Skeletal muscle tissue (tissue), 4 donors: Measurements from ENCODE around the gene STAT5B. TPM values are rescaled to one million over a fixed set of nuclear protein-coding genes. Genes with fewer than 3 reads are reported as not detected.
A peak's percentile ranks its signal among the peaks of the same experiment; 100 is the strongest.

ENCODE experiments used
- H3K27ac ChIP-seq: one replicate; pipeline ENCODE4 v1.7.0; 2013; ENCODE audit warnings: mild to moderate bottlenecking, low read depth, low read length, inconsistent platforms
- H3K27me3 ChIP-seq, 3 donors: one replicate each; pipeline ENCODE4 v1.7.0; 2013; ENCODE audit warnings: low read length in 3 of 3; ENCODE audit not compliant: control insufficient read depth in 3 of 3, insufficient read depth in 3 of 3
- H3K36me3 ChIP-seq, 3 donors: one replicate each; pipeline ENCODE4 v1.7.0; 2013; ENCODE audit warnings: low read length in 3 of 3; ENCODE audit not compliant: control insufficient read depth in 3 of 3, insufficient read depth in 3 of 3
- H3K4me1 ChIP-seq, 3 donors: one replicate each; pipeline ENCODE4 v1.7.0; 2013; ENCODE audit warnings: low read length in 3 of 3, mild to moderate bottlenecking in 3 of 3; ENCODE audit not compliant: control insufficient read depth in 3 of 3, insufficient read depth in 3 of 3
- H3K4me3 ChIP-seq, 3 donors: one replicate each; pipeline ENCODE4 v1.7.0; 2013; ENCODE audit warnings: low read length in 3 of 3
- H3K9ac ChIP-seq, 3 donors: one replicate each; pipeline ENCODE4 v1.7.0; 2013; ENCODE audit warnings: low read length in 3 of 3, mild to moderate bottlenecking in 3 of 3, moderate library complexity in 2 of 3, low read depth in 1 of 3
- H3K9me3 ChIP-seq, 3 donors: one replicate each; pipeline ENCODE4 v1.7.0; 2013; ENCODE audit warnings: low read length in 3 of 3; ENCODE audit not compliant: control insufficient read depth in 3 of 3
- total RNA-seq: library from RNA; depleted of rRNA; stranded (reverse); fragments of >200 nt; gene quantifications from one replicate; pipeline ENCODE4 v1.2.3, GENCODE V29; 2014
- donor health status: Osteomylitis.

STAT5B gene
- total RNA-seq, 1 donor from 2014 or later = 31.3 TPM

DNA sequence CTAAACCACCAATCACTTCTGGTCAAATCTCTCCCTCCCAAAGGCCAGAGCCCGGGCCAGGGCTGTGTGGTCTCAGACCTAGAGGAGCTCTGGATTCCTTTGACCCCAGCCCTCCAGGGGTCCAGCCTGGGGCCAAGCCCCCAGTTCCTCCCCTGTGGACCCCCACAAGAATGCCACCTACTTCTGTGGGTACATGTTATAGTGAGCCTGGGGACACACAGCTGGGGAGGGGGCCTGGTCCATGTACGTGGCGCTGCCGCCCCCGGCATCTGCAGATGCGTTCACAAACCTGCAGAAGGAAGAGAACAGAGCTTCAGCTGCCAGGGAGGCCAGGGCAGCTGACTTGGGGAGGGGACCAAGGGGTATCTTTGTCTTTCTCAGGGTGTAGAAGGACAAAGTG lies 74.0 kb downstream of the STAT5B start:
- no peaks in the 10 kb centered on the region for H3K9me3 ChIP-seq
- H3K9ac ChIP-seq = no peak overlapping the region
- H3K27me3 ChIP-seq = no peaks in the 10 kb centered on the region
- no peak overlapping the region for H3K27ac ChIP-seq
- peaks cover 34 to 63% (median 49%) of the 10 kb centered on the region in 3 donors for H3K36me3 ChIP-seq
- no peak overlapping the region for H3K4me3 ChIP-seq
- H3K4me1 ChIP-seq = peaks cover 0 to 2% (median 0%) of the 10 kb centered on the region in 3 donors

DNA sequence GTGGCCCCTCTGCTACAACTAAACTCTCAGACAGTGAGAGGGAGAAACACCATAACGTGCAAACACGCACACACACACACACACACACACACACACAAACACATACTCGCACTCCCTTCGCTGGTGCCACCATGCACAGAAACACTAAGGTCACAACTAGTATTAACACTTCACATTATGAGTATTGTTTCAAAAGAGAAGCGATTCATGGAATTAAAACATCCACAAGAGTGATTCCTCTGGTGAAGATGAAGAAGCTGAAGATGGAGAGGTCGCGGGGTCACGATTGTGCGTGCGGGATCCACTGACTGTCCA lies 74.8 kb downstream of the STAT5B start:
- Histone ChIP-seq H3K9ac (no peak overlapping the region), H3K4me3 (no peak overlapping the region), H3K36me3 (peaks cover 33 to 58% (median 48%) of the 10 kb centered on the region in 3 donors), H3K4me1 (peaks cover 0 to 2% (median 0%) of the 10 kb centered on the region in 3 donors), H3K27ac (no peak overlapping the region), H3K9me3 (no peaks in the 10 kb centered on the region), H3K27me3 (no peaks in the 10 kb centered on the region)

DNA sequence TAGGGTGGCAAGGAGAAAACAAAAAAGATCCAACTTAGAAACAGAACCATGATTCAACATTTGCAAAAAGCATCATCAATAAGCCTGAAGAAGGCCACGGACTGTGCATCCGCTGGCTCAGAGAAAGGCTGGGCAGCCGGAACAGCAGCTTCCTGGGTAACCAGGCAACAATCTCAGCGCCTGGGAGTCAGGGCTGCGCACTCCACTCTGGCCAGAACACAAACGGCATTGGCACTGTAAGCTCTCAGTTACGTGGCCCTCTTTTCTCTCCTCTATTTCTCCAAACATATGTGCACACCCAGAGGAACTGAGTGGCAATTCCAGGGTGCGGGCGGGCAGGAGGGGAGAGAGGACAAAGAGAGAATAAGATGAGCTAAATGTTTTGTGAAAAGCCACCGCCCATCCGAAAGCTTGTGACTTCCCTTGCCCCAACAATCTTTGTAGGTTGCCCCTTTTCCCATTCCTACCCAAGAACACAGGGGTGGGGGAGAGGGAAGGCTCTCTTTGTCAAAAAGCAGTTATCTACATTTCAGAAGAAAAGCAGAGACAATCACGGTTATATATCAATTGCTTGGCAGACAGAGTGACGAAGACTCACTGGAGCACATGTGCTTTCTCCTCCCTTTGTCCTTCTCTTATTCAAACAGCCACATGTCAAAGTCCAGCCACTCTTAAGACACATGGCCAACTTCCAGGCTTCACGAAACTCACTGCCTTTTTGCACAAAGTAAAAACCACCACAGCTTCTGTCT lies 75.3 kb downstream of the STAT5B start:
- Histone ChIP-seq H3K36me3 (peaks cover 33 to 53% (median 48%) of the 10 kb centered on the region in 3 donors), H3K9ac (no peak overlapping the region), H3K9me3 (no peaks in the 10 kb centered on the region), H3K27me3 (no peaks in the 10 kb centered on the region), H3K4me1 (peaks cover 0 to 2% (median 0%) of the 10 kb centered on the region in 3 donors), H3K4me3 (no peak overlapping the region), H3K27ac (no peak overlapping the region)

DNA sequence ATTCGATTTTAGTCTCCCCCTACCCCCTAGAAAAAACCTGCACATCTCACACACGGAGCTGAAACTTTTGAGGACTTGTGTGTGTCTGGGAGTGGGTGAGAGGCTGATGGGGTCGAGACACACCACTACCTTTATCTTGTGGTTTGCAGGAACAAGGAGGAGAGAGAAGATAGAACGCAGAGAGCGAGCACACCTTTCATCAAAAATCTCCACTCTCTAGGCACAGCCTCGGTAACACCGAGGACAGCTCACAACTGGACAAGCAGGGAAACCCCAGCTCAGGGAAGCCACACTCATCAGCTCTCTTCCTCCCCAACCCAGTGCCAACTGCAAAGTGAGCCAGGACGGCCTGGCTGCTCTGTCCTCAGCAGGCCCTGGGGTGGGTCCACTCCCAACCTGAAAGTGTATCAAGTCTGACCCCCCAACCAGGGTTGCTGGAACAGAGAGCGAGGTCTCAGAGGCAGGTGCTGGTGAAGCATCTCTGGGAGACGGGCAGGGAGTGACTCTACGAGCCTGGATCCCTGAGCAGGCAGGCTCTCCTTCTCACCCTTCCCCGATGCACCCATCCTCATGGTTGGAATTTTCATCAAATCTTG lies 76.7 kb downstream of the STAT5B start:
- H3K4me3 ChIP-seq = no peak overlapping the region
- no peak overlapping the region for H3K27ac ChIP-seq
- H3K9ac ChIP-seq = no peak overlapping the region

DNA sequence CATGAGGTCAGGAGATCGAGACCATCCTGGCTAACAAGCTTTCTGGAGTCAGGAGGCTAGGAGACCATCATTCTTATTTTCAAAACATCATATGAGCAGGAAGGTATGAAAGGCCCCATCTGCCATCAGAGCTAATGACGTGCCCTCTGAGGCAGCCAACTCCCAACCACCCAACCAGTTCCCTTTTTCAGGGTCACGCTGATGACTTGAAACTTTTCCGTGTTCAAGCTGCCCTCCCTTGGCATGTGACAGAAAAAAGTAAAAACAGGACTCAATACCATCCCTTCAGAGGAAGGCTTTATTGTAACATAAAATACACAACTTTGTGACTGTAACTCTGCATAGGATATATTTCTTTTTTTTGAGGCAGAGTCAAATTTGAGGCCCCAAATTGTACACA lies 77.3 kb downstream of the STAT5B start:
- Histone ChIP-seq H3K4me3 (no peak overlapping the region), H3K36me3 (peaks cover 25 to 37% (median 33%) of the 10 kb centered on the region in 3 donors), H3K4me1 (peaks cover 1 to 7% (median 7%) of the 10 kb centered on the region in 3 donors), H3K9me3 (no peaks in the 10 kb centered on the region), H3K9ac (no peak overlapping the region), H3K27ac (no peak overlapping the region), H3K27me3 (no peaks in the 10 kb centered on the region)

More for the DNA sequence above, 76.7 kb downstream of the STAT5B start:
- Histone ChIP-seq H3K36me3 (peaks cover 28 to 44% (median 39%) of the 10 kb centered on the region in 3 donors), H3K27me3 (no peaks in the 10 kb centered on the region), H3K4me1 (peaks cover 0 to 4% (median under 1%) of the 10 kb centered on the region in 3 donors), H3K9me3 (no peaks in the 10 kb centered on the region)

DNA sequence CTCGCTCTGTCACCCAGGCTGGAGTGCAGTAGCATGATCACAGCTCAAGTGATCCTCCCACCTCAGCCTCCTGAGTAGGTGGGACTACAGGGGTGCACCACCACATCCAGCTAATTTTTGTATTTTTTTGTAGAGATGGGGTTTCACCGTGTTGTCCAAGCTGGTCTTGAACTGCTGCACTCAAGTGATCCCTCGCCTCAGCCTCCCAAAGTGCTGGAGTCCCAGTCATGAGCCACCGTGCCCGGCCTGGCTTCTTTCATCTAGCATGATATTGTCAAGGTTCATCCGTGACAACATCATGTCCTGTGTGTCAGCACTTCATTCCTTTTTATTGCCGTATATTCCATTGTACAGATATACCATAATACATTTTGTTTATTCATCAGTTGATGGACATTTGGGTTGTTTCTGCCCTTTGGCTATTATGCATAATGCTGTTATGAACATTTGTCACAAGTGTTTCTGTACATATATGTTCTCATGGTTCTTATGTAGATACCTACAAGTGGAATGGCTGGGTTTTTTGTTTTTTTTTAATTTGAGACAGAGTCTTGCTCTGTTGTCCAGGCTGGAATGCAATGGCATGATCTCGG lies 78.5 kb downstream of the STAT5B start:
- Histone ChIP-seq H3K27ac (no peak overlapping the region), H3K4me3 (no peak overlapping the region), H3K27me3 (no peaks in the 10 kb centered on the region), H3K9ac (no peak overlapping the region), H3K36me3 (peaks cover 26 to 28% (median 28%) of the 10 kb centered on the region in 3 donors), H3K4me1 (peaks cover 12 to 19% (median 14%) of the 10 kb centered on the region in 3 donors), H3K9me3 (no peaks in the 10 kb centered on the region)

DNA sequence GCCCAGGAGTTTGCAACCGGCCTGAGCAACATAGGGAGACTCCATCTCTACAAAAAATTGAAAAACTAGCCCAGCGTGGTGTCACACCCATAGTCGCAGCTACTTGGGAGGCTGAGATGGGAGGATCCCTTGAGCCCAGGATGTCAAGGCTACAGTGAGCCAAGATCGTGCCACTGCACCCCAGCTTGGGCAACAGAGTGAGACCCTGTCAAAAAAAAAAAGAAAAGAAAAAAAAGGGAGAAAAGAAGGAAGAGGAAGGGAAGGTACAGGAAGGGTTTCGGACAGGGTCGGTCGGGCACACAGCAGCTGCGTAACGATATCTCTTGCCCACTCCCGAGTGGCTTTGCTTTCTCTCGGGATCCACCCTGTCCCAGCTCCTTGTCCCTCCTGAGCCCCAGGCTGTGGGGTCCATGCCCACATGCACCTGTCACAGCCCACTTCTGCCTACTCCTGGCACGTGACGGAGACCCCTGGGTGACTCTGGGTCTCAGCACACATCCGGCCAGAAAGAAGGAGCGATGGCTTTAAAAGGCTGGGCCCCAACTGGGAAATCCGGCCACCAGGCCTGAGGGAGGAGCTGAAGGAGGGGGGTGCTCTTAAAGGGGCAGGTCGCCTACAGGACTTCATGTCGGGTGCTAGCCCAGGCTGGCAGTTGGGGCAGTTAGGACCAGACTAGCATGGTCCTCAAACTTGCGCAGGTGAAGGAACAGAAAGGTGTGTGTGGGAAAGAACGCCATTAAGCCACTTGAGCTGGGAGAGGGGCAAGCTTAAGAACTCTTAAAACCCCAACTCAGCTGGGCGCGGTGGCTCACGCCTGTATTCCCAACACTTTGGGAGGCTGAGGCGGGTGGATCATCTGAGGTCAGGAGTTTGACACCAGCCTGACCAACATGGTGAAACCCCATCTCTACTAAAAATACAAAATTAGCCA lies 82.0 kb downstream of the STAT5B start, which contains the start of gene GHDC:
TSS of gene GHDC (minus strand) at position 526 of the 931 bp plus-strand sequence. CDS start 913 bp downstream, outside the sequence.
- Histone ChIP-seq H3K36me3 (peaks cover 0 to 7% (median 4%) of the 10 kb centered on the region in 3 donors), H3K9me3 (no peaks in the 10 kb centered on the region), H3K4me1 (peaks cover 12 to 24% (median 14%) of the 10 kb centered on the region in 3 donors), H3K27ac (peak within 1 kb of the TSS; percentile 77), H3K27me3 (no peaks in the 10 kb centered on the region), H3K4me3 (peak within 1 kb of the TSS; percentile 99 to 100 (median 99)), H3K9ac (peak within 1 kb of the TSS; percentile 77 to 99 (median 96))

DNA sequence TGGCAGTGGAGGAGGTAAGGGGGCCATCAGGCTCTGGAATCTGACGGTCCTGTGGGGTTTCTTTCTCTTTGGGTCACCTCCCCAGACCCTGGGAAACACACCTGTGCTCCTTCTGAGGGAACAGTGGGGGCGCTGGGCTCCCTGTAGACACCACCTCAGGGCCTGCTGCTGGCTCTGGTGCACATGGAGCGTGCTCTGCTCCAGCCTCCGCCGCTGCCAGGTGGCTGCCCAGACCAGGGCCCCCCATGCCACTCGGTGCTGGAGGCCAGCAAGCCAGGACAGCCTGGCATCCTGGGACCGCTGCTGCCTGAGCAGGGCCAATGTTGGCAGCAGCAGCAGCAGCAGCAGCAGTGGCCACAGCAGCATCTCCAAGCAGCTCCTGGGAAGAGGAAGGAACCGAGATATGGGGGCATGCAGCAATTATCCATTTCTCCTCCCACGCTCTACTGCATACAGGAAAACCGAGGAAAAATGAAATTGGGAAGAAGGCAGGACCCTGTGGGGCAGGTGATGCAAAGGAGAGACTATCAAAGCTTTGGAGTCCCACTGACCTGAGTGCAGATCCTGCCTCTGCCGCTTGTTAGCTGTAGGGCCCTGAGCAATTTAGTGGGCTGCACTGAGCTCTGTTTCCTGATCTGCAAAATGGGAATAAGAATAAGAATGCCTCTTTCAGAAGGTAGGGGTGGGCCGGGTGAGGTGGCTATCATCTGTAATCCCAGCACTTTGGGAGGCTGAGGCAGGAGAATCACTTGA lies 82.8 kb downstream of the STAT5B start:
- Histone ChIP-seq H3K4me3 (peak overlapping the region; percentile 99 to 100 (median 99)), H3K4me1 (peaks cover 12 to 24% (median 14%) of the 10 kb centered on the region in 3 donors), H3K9ac (peak overlapping the region; percentile 77 to 99 (median 96)), H3K27ac (peak overlapping the region; percentile 77), H3K27me3 (no peaks in the 10 kb centered on the region), H3K36me3 (peaks cover 0 to 7% (median 4%) of the 10 kb centered on the region in 3 donors), H3K9me3 (no peaks in the 10 kb centered on the region)
